NCI-H226 (cell line): Measurements from ENCODE around the gene HSF5.

Experiments used
- DNase-seq: peaks from one replicate; pipeline ENCODE4 v3.0.0-alpha.2; 2015

The HSF5 gene

DNA sequence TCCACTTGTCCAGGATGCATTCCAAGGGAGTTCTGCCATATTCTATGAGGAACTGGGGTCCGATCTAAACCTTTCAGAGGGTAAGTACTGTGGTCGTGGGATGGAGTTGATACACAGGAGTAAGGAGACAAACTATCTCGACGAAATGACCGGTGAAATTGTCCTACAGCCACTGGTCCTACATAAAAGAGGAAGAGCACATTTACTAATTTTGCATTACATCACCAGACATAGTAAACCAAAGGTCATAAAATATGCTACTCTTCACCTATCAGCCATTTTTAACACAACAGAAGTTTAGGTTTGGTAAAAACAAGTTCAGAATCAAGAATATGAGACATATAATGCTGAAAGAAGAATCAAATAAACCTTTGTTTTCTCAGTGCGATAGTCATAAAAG lies 8.1 kb downstream of the HSF5 start:
- no peak for DNase-seq

- no peak for DNase-seq
Measured at GRCh38 chr17:58476812-58477211, 11.4 kb downstream of the HSF5 start.

GRCh38 chr17:58475985-58476384 lies 12.2 kb downstream of the HSF5 start:
- DNase-seq = no peak

DNA sequence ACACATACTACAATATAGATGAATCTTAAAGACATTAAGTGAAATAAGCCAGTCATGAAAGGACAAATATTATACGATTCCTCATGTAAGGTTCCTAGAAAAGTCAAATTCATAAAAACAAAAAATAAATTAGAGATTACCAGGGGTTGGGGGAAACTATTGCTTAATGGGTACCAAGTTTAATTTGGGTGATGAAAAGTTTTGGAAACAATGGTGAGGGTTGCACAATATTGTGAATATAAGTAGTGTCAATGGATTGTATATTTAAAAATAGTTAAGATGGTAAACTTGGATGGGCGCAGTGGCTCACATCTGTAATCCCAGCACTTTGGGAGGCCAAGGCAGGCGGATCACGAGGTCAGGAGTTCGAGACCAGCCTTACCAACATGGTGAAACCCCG lies 17.9 kb downstream of the HSF5 start:
- no peak for DNase-seq

DNA sequence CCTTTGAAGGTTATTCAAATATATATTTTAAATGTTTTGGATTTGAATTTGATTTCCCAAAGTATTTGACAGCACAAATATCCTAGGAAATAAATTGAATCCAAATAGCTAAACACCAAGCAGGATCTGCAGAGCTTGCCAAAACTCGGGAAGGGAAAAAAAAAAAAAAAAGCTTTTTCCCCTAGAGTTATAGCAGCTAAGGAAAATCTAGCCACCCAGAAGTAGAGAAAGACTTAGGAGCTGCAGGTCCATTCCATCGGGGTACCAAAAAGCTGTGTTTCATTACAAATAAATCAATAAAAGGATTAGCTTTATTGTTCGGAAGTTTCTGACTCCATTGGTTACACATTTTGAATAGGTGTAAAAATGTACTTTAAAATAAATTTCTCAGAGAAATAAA lies 19.3 kb downstream of the HSF5 start:
- no peak for DNase-seq

- DNase-seq = no peak
Measured at GRCh38 chr17:58455491-58455890, 32.7 kb downstream of the HSF5 start.

DNA sequence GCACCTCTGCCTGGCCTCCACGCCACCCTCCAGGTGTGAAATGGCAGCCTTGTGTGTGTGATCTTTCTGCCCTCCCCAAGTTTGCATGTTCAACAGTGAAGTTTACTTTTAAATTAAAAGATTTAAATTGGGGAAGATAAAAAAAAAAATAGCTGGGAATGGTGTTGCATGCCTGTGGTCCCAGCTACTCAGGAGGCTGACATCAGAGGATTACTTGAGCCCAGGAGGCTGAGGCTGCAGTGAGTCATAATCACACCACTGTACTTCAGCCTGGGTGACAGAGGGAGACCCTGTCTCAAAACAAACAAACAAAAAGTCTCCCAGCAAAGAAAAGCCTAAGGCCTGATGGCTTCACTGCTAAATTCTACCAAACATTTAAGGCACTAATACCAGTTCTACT lies 35.5 kb downstream of the HSF5 start:
- DNase-seq = peak; percentile 7

DNA sequence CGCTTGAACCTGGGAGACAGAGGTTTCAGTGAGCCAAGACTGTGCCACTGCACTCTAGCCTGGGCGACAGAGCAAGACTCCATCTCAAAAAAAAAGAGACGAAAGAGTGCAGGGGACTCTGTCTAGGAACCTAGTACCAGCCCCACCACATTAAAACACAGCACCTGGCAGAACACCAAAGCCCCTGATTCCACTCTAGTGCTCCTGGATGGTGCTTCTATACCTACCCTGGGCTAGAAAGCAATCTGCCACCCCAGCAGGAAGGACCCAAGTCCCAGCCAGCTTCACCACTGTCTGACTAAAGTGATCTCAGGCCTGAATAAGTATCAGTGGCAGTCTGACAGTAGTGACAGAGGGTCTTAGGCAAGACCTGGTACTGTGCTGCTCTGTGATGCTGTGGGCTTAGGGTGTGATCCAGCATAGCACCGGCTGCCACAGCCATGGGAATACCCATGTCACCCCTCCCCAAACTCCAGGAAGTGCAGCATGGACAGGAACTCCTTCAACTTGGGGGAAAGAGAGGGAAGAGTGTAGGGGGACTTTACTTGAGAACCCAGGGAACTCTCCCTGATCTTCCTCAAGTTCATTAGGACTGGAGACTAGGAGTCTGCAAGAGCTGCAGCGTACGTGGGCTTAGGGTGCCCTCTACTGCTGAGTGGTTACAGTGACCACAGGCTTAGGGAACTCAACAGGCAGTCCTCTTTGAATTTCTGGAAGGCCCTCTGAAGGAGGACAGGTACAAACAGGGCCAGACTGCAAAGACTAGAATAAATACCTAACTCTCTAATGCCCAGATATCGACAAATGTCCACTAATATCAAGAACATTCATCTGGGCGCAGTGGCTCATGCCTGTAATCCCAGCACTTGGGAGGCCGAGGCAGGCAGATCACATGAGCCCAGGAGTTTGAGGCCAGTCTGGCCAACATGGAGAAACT lies 40.9 kb downstream of the HSF5 start:
- DNase-seq = peak; percentile 61

- no peak for DNase-seq
Measured at GRCh38 chr17:58446086-58446485, 42.1 kb downstream of the HSF5 start.

DNA sequence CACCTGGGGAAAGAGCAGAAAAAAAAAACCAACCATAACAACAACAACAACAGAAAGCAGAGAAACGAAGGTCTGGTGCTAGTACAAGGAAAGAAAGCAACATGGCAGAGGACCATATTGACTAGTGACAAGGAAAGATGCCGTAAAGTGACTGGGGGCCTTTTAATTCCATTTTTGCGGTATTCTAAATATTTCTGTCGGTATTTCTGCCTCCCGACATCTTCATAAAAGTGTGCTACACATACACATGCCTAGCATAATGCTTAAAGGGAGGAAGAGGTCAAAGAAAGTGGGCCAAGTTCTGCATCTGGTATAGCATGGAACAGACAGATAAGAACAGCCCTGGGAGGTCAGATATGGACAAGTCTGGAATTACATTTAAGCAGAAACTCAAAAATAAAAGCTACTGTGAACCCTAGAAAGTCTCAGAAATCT lies 51.4 kb downstream of the HSF5 start:
- peak; percentile 8 for DNase-seq

DNA sequence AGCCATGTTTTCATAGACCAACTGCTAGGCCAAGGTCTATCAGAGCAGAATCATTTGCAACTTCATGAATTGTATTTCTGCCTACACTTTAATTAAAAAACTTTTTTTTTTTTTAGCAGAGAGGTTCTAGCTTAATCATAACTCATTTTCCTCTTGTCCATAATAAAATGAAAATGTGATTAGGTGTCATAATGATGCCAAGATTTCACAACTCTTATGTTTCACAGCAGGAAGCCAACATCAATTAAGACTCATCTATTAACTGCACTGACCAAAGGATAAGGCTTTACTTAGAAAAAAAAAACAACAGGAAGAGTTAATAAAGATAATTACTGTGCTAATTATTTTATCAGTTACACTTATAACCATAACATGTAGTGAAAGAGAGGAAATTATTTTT lies 52.0 kb downstream of the HSF5 start:
- no peak for DNase-seq

- DNase-seq = no peak
Measured at GRCh38 chr17:58432806-58433573, 55.2 kb downstream of the HSF5 start.

DNA sequence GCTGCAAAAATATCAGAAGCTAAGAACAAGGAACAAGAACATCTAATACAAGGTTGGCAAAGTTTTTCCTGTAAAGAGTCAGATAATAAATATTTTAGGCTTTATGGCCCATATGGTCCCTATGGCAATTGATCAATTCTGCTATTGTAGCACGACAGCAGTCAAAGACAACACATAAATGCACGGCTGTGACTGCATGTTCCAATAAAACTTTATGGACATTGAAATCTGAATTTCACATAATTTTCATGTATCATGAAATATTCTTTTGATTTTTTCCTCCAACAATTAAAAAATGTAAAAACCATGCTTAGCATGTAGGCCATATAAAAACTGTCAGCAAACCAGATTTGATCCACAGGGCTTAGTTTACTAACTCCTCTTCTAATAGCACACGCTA lies 60.4 kb downstream of the HSF5 start:
- DNase-seq = no peak

GRCh38 chr17:58421711-58422110 lies 66.5 kb downstream of the HSF5 start:
- DNase-seq = no peak

DNA sequence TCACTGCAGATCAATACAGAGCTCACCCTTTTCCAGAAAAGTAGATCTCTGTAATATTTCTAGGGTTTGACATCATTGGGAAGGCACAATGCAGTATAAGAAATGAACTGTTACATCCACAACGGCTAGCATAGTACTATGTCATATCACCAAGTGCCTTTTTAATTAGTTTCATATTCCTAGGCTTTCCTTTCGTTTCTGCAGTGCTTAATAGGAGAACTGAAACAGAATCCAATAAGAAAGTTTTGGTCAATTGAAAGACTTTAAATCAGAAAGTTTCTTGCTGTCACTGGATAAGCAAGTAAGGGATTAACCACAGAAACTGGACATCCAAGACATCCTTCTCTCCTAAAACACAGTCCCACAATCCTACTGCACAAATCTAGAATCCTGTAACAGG lies 67.4 kb downstream of the HSF5 start:
- no peak for DNase-seq

DNA sequence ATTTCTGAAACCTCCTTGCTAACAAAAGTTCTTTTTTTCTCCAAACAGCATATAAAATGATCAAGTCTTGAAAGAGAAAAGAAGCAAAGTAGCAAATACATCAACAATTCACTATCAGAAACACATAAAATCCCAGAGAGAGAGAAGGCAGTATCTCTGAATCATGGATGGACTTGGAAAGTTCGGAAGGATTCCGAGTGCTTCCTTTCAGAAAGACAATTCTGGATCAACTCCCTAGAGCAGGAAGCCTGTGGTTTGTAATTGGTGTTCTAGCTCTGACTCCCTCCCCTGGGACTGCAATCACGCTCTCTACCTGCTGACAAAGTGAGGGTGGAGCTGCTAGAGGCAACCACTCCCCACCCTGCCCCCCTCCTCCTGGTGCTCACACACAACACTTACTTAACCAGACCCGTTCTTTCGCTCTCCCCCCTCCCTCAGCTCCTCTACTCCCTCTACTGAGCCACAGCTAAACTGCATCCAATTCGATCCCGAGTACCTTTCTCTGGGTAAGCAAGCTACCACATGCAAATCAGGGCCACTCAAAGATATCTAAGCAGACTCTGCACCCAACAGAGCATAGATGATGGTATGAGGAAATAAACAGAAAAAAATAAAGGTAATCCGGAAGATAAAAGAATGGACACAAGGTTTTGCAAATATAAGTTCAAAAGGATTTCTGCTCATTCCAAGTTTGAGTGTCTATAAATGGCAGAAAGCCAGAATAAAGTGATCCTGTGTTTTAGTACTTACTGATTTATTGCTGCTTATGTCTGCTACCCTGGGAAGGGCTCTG lies 70.7 kb downstream of the HSF5 start, which contains the start of gene RNF43:
Gene RNF43 (minus strand): TSS at position 235 of the 793 bp plus-strand sequence. CDS start 1,957 bp downstream, outside the sequence.
- peak; percentile 97 for DNase-seq

DNA sequence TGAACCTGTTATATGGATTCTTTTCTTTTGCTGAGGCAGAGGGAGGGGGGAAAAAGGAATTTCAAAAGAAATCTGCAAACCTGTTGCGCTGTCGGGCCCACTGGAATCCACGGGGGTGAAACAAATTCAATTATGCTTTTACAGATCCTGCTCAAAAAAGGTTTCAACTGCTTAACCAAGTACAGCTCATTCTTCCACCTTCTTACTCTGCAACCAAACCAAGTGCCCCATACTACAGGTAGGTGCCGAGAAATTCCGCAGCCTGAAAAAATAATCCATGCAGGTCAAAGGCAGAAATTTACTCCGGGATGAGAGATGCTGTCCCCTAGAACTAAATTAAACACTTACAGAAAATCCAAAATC lies 71.3 kb downstream of the HSF5 start:
- no peak for DNase-seq

DNA sequence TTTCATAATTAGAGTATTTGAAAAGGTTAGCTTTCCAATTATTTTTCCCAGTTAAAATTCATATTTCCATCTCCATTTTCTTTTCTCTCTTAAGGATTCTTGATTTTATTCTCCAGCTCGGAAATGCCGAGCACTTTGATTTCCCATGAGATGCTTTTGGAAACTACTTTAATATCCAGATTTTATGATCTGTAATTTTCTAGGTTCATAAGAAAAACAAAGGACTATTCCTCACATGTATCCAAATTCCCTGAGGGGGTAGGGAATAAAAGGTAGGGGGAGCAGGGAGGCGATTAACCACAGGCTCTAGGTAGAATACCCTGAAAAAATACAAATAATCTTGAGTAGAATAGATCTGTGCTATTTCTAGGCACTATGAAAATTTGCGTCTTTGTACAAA lies 71.8 kb downstream of the HSF5 start:
- no peak for DNase-seq

DNA sequence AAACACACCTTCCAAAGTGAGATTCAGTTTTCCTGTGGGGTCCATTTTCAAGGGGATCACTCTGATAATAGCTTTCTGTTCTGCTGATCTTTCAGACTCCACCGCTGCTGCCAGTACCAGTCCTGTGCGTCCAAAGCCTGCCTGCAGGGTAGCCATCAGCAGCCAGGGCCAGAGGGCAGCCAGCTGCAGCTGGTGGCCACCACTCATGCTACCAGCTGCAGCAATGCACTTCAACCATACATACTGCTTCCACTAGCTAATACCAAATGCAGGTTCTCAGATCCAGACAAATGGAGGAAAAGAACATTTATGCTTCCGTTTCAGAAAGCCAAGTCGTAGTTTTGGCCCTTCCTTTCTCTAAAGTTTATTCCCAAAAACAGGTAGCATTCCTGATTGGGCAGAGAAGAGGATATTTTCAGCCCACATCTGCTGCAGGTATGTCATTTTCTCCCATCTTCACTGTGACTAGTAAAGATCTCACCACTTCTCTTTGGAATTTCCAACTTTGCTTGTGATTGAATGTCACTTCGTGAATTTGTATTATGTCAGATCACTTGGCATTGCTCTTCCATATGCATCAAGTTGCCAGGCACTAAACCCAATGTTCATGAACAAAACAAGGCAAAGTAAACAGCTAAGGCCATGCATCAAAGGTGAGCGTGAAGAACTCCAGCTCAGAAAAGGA lies 72.7 kb downstream of the HSF5 start:
- no peak for DNase-seq

DNA sequence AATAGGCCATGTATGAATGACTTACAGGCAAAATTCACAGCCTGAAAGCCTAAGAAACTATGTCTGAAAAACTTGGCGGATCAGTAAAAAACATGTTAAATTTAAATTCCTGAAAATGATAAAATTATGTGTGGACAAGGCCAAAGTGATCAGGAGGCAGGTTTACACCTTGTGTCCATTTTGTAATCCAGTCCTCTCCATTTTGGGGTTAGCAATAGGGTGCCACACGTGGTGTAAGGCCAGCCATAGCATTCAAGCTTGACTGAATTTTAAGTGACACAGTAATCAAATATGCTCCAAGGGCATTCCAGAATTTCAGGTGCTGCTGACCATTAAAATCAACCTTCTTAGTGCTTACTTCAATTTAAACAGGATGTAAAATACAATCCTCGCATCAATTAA lies 73.6 kb downstream of the HSF5 start:
- DNase-seq = no peak

DNA sequence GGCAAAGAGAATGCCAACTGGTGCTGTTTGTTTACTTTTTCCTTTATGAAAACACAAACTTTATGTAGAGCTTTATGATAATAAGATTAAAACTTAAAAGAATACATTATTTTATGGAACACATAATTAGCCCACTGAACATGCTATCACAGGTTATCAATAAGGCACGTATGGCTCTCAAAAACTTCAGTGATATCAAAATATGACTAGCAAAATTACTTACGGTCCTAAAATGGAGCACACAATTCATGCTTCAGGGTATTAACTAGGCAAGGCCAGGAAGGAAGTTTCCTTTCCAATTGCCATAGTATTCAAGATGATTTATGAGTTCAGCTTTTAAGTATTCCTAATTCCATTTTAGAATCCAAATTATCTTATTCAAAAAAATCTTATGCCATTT lies 74.5 kb downstream of the HSF5 start:
- no peak for DNase-seq

GRCh38 chr17:58412961-58413586 lies 75.1 kb downstream of the HSF5 start:
- DNase-seq = no peak
